Omental fat pad (tissue), 4 donors: ENCODE results near the gene TBC1D9B. TPM values are rescaled to one million over a fixed set of nuclear protein-coding genes. Genes with fewer than 3 reads are reported as not detected.

ENCODE experiments used
- ATAC-seq: fragments of 150-250 bp; one replicate; pipeline ENCODE4 v1.9.1; 2016; ENCODE audit warnings: mild to moderate bottlenecking, moderate library complexity; ENCODE audit not compliant: low FRiP score
- DNase-seq: peaks from one replicate; pipeline ENCODE4 v3.0.0-alpha.2; 2019; ENCODE audit warnings: low spot score
- total RNA-seq, 4 donors: library from RNA; depleted of rRNA; stranded (reverse); fragments of >200 nt; gene quantifications; one replicate each; pipeline ENCODE4 v1.1.0, GENCODE V29; 2016
- TF ChIP-seq, protein P1 (sequence below), 3 donors: fragments of 450-650 bp; IDR thresholded peaks; one replicate each; pipeline ENCODE4 v1.5.1; 2016 to 2017; ENCODE audit warnings: antibody characterized with exemption in 3 of 3, mild to moderate bottlenecking in 3 of 3, moderate library complexity in 2 of 3

TBC1D9B gene
- total RNA-seq, 4 donors from 2014 or later = 85.4 to 114 (median 97.0) TPM

DNA sequence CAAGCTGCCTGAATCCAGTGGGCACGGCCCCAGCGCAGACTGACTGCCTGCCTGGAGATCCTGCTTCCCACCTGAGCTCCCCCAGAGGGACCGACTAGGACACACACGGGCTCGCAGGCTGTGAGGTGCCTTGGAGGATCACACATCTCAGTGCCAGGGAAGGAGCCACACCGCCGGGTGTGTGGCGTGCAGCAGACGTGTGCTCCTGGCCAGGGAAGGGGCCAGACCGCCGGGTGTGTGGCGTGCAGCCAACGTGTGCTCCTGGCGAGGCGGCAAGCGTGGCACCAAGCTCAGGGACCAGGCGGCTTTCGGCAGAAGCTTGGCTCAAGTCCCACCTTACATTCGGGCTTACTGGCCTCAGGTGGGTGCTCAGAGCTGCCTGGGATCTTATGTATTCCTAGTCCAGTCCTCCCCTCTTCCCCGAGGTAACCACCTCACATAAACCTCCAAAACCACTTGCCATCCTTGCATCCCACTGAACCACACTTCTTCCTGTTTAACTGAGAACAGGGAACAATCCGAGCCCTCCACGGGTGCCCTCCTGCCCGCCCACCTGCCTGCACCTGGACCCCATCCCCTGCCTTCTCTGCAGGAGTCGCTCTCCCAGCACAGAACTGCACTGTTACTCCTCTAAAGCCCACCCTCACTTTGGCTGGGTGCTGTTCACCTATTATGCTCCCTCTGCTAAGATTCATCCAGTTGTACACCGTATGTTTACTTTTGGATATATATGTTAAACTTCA lies 26.7 kb downstream of the TBC1D9B start:
- ATAC-seq (no peak), DNase-seq (no peak)
- TF ChIP-seq, protein P1, sequence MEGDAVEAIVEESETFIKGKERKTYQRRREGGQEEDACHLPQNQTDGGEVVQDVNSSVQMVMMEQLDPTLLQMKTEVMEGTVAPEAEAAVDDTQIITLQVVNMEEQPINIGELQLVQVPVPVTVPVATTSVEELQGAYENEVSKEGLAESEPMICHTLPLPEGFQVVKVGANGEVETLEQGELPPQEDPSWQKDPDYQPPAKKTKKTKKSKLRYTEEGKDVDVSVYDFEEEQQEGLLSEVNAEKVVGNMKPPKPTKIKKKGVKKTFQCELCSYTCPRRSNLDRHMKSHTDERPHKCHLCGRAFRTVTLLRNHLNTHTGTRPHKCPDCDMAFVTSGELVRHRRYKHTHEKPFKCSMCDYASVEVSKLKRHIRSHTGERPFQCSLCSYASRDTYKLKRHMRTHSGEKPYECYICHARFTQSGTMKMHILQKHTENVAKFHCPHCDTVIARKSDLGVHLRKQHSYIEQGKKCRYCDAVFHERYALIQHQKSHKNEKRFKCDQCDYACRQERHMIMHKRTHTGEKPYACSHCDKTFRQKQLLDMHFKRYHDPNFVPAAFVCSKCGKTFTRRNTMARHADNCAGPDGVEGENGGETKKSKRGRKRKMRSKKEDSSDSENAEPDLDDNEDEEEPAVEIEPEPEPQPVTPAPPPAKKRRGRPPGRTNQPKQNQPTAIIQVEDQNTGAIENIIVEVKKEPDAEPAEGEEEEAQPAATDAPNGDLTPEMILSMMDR (IDR thresholded peaks at IDR 0.05) = no peak

DNA sequence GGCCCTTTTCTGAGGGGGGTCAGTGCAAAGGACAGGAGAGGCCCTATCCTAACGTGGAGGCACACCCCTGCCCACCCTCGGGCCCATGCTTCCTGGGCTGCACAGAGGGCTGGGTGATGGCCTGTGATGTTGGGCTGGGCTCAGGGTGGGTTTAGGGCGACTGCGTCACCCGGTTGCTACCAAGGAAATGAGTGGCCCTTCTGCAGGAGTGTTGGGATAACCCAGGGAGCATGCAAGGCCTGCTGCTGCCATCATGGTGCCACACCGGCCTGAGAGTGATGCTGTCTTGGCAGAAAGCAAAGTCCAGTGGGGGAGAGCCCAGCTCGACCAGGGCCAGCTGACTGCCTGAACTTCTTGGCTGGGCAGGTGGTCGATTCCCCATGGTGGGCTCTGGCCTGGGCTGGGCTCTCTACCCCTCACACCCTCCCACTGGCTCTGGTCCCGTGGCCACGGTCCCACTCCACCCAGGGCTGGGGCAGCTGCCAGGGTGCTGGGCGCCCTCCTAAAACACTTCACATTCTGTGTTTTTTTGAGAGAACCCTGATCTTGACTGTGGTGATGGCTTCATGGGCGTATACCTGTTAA lies 27.5 kb downstream of the TBC1D9B start:
- ATAC-seq = no peak
- TF ChIP-seq, protein P1 (IDR thresholded peaks at IDR 0.05) = no peak
- no peak for DNase-seq

DNA sequence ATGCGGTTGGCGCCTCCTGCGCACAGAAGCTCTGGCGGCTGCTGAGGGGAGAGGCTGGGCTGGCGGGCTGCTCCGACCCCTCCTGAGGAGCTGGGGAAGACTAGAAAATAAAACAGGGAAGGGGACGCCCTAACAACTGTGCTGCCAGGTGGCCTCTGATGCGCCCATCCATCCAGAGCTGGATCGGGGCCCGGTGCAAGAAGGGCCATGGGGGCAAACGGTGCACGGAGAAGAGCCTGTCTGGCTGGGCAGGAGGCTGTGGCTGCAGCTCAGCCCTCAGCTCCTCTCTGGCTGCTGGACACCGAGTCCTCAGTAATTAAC lies 28.0 kb downstream of the TBC1D9B start:
- DNase-seq (no peak), ATAC-seq (no peak)
- TF ChIP-seq, protein P1 (IDR thresholded peaks at IDR 0.05) = no peak

DNA sequence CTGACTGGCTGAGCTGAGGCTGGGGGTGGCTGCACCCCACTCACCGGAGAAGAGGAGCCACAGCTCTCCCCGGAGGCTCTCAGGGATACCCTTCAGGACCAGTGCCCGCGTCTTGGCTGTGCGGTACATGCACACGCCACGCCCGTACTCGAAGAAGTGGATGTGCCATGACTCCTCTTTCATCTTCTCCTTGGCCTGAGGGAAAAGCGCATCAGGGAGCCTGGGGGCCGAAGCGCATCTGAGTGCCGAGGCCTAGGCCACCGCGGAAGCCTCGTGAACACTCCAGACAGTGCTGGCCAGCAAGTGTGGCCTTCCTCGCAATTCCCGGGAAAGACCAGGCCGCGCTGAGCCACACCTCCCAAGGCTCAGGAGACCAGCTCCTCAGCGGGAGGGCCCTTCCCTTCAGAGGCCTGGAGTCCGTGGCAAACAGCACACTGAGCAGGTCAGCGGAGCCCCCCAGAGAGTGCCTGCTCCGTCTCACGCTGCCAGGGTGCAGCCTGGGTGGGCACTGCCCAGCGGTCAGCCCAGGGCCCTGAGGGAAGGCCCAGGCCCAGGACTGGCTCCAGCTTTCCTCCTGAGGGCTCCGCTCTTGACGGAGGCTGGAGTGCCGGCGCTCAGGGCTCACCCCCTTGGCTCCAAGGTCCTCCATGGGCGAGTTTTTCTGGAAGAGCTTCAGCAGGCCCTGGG lies 28.6 kb downstream of the TBC1D9B start:
- ATAC-seq (no peak), DNase-seq (no peak)
- TF ChIP-seq, protein P1 (IDR thresholded peaks at IDR 0.05) = no peak

DNA sequence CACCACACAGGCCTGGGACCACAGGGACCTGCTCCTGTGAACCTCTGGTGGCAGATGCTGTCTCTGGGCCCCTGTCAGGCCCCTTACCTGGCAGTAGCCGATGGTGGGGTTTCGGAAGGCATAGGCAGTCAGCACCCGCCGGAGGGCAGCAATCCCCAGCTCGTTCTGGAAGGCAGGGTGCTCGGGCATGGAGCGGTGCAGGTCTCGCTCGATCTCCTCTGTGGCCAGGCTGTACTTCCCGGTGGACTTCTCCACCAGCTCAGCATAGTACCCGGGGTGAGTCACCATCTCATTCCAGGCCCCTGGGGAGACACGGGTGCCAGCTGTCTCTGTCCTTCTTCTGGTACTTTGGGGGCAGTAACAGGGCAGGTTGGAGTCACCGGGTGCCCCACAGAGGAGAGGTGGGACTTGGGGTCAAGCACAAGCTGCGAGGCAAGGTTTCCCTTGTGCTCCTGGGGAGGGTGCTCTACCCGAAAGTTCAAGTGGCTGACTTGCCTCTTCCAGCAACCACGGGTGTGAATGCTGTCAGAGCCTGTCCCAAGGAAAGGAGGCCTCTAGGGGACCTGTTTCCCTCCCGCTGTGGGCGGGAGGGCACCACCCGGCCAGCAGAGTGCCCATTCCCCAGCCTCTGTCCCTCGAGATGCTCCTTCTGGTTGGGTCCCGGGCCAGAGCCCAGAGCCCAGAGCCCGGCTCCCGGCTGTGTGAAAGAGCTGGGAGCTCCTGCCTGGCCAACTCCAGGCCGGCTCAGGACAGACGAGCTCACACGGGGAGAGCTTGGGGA lies 29.3 kb downstream of the TBC1D9B start:
- ATAC-seq (no peak), DNase-seq (no peak)
- TF ChIP-seq, protein P1 (IDR thresholded peaks at IDR 0.05) = no peak

DNA sequence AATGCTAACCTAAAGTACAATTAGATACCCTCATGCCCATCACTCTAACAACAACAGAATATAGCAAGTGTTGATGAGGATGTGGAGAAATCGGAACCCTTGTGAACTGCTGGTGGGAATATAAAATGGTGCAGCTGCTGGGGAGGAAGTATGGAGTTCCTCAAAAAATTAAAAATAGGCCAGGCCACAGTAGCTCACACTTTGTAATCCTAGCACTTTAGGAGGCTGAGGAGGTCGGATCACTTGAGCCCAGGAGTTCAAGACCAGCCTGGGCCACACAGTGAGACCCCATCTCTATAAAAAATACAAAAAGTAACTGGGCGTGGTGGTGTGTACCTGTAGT lies 31.1 kb downstream of the TBC1D9B start:
- TF ChIP-seq, protein P1 (IDR thresholded peaks at IDR 0.05) = no peak
- ATAC-seq (no peak), DNase-seq (no peak)
